ENCODE data around the gene CCR6.
"Not testable (repeated sequence)": the region's sequence is repeated elsewhere in the genome, so short reads cannot be mapped to it uniquely, and the experiment has no call there.

DNA sequence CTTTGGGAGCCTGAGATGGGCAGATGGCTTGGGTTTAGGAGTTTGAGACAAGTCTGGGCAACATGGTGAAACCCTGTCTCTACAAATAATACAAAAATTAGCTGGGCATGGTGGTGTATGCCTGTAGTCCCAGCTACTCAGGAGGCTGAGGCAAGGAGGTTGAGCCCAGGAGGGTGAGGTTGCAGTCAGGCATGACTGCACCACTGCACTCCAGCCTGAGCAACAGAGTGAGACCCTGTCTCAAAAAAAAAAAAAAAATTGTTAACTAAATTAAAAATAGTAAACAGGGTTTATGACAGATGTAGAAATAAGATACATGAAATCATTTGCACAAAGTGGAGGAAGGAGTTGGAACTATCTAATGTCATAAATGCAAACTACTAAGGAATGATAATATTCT is 34.2 kb upstream of the CCR6 start:
- not testable (repeated sequence) for TF ChIP-seq CTCF, POLR2A (IDR thresholded peaks at IDR 0.05)
